LNCaP clone FGC (cell line): ENCODE measurements around the gene C1RL.

Experiments used
- DNase-seq: peaks from one replicate; pipeline ENCODE4 v3.0.0-alpha.2; 2011; ENCODE audit warnings: low read depth
- H3K4me3 ChIP-seq: 2 replicates; pipeline ENCODE4 v1.5.1; 2011; ENCODE audit warnings: mild to moderate bottlenecking, low read depth, low read length, control low read depth
- CTCF ChIP-seq: IDR thresholded peaks from 2 replicates; pipeline ENCODE4 v1.5.1; 2012; ENCODE audit warnings: mild to moderate bottlenecking; ENCODE audit not compliant: control insufficient read depth, insufficient read depth; ENCODE audit errors: extremely low read depth

The C1RL gene

DNA sequence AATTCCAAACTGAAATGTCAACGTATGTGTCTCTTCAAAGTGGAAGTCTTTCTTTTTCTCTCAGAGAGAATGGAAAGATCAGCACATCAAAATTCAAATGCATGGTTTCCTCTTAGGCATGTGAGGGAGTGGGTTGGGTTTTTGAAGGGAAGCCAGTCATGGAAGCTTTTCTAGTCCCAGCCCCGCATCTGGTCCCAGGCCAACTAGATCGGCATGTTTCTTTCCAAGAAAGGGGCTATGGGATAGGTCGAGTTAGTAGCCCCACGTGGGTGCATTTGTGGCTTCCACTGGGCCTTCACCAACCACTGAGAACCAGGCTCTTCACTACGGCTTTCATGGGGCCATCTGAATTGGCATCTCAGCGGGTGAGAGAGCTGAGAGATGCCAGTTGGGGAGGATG lies 41.9 kb downstream of the C1RL start:
- no peak for TF ChIP-seq CTCF
- DNase-seq: no peak

GRCh38 chr12:7066596-7066995 lies 42.4 kb downstream of the C1RL start:
- TF ChIP-seq CTCF: no peak
- DNase-seq: no peak

More for the DNA sequence above, 41.9 kb downstream of the C1RL start:
- H3K4me3 ChIP-seq: no peak overlapping the region

GRCh38 chr12:7065073-7065623 lies 43.9 kb downstream of the C1RL start:
- H3K4me3 ChIP-seq: no peak overlapping the region
- no peak for DNase-seq
- TF ChIP-seq CTCF: no peak

More at GRCh38 chr12:7066596-7066995, 42.4 kb downstream of the C1RL start:
- no peak overlapping the region for H3K4me3 ChIP-seq

GRCh38 chr12:7064516-7064915 lies 44.5 kb downstream of the C1RL start:
- no peak overlapping the region for H3K4me3 ChIP-seq
- DNase-seq: no peak
- no peak for TF ChIP-seq CTCF

- no peak for TF ChIP-seq CTCF
- DNase-seq: no peak
- H3K4me3 ChIP-seq: no peak overlapping the region
These were observed 47.4 kb downstream of the C1RL start for GRCh38 chr12:7061596-7061995.

DNA sequence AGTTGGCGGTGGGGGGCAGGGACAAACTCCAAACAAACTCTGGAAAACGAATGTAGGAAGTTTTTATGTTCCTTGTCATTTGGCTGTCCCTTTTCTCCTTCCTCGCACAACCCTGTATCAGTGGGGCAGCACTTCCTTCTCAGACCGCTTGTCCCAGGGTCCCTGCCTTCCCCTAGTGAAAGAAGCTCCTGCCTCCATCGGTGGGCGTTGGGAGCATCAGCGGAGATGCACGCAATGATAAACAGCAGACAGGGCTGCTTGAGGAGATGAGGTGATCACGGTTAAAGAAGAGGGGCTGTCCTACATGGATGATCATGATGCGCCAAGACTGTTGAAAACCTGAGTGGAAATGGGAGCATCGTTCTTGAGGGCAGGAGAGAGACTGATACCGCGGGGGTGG lies 47.9 kb downstream of the C1RL start:
- no peak for DNase-seq
- TF ChIP-seq CTCF: no peak
- H3K4me3 ChIP-seq: no peak overlapping the region

GRCh38 chr12:7060353-7060954 lies 48.6 kb downstream of the C1RL start, which contains the start of gene C1S:
TSS of gene C1S (plus strand) at chr12:7060718. CDS start at chr12:7061913, 1,195 bp downstream.
- H3K4me3 ChIP-seq: no peak within 1 kb of the TSS
- TF ChIP-seq CTCF: 0 out of 2 replicates have a peak, but pooled peaks have one; percentile 13
- no peak for DNase-seq
